PC-9 (cell line): ENCODE results near the gene ABCF3.

Experiments
- EZH2 ChIP-seq: fragments of 200-600 bp; sonication (generic); IDR thresholded peaks from 2 replicates; pipeline ENCODE4 v1.8.0; 2017; ENCODE audit warnings: antibody characterized with exemption, low read depth
- TF ChIP-seq, protein P1 (sequence below): fragments of 200-600 bp; sonication (generic); conservative IDR thresholded peaks from 2 replicates; pipeline ENCODE4 v1.6.1; 2017; ENCODE audit warnings: mixed run types, antibody characterized with exemption, mild to moderate bottlenecking, moderate library complexity

- TF ChIP-seq, protein P1, sequence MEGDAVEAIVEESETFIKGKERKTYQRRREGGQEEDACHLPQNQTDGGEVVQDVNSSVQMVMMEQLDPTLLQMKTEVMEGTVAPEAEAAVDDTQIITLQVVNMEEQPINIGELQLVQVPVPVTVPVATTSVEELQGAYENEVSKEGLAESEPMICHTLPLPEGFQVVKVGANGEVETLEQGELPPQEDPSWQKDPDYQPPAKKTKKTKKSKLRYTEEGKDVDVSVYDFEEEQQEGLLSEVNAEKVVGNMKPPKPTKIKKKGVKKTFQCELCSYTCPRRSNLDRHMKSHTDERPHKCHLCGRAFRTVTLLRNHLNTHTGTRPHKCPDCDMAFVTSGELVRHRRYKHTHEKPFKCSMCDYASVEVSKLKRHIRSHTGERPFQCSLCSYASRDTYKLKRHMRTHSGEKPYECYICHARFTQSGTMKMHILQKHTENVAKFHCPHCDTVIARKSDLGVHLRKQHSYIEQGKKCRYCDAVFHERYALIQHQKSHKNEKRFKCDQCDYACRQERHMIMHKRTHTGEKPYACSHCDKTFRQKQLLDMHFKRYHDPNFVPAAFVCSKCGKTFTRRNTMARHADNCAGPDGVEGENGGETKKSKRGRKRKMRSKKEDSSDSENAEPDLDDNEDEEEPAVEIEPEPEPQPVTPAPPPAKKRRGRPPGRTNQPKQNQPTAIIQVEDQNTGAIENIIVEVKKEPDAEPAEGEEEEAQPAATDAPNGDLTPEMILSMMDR = no peak
- TF ChIP-seq EZH2 = no peak
Measured at GRCh38 chr3:184193991-184194539, 8.1 kb downstream of the ABCF3 start.
